Lower lobe of right lung (tissue), 2 donors: Measurements from ENCODE around the gene PLXNA4. TPM values are rescaled to one million over a fixed set of nuclear protein-coding genes. Genes with fewer than 3 reads are reported as not detected.

Experiments used
- ATAC-seq, 2 donors: fragments of 200-7000 bp; cut with Tn5 transposase; one replicate each; pipeline ENCODE4 v1.9.1; 2020 to 2022; ENCODE audit warnings: mild to moderate bottlenecking in 2 of 2, moderate library complexity in 2 of 2
- DNase-seq: peaks from one replicate; pipeline ENCODE4 v3.0.0-alpha.2; 2020
- H3K27ac ChIP-seq: fragments of 200-600 bp; one replicate; pipeline ENCODE4 v1.8.0; 2022
- H3K27me3 ChIP-seq: fragments of 200-600 bp; one replicate; pipeline ENCODE4 v1.8.0; 2022; ENCODE audit warnings: low read depth
- H3K36me3 ChIP-seq: fragments of 200-600 bp; one replicate; pipeline ENCODE4 v1.8.0; 2022; ENCODE audit warnings: mild to moderate bottlenecking
- H3K4me1 ChIP-seq: fragments of 200-600 bp; one replicate; pipeline ENCODE4 v1.8.0; 2022
- H3K4me3 ChIP-seq: fragments of 200-600 bp; one replicate; pipeline ENCODE4 v1.8.0; 2022; ENCODE audit warnings: mild to moderate bottlenecking
- H3K9me3 ChIP-seq: fragments of 200-600 bp; one replicate; pipeline ENCODE4 v1.8.0; 2022
- CTCF ChIP-seq: fragments of 200-600 bp; IDR thresholded peaks from one replicate; pipeline ENCODE4 v1.8.0; 2022; ENCODE audit warnings: antibody characterized with exemption, mild to moderate bottlenecking
- intact Hi-C: fragments of 100-400 bp; cut with DNase I; formaldehyde crosslinking; loops from one replicate; pipeline ENCODE4 v1.11.0; 2022
- total RNA-seq: library from RNA; stranded (reverse); fragmentation: NEBNext Ultra II Directional; extraction: Animal tissue kit (Norgen Biotek cat#: 25700); gene quantifications from one replicate; pipeline ENCODE4 v1.2.1, GENCODE V29; 2021
- donor health status: DM: no; HTN: yes; CAD: no; lungs with severe emphysema.

Gene PLXNA4
- total RNA-seq, 1 donor from 2014 or later = 4.3 TPM

DNA sequence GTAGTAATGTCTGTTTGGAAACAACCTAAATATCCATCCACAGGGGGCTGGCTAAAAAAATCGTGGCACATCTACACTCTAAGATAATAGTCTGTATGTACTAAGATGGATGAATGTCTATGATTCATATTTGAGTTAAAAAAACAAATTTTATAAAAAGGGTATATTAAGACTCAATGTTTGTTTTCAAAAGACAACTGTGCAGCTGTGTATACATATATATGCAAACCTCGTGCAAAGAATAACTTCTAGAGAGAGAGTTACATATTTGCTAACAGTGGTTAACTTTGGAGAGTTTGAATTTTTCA, 323.5 kb downstream of the PLXNA4 start:
- no peaks in the 10 kb centered on the region for H3K9me3 ChIP-seq
- H3K27ac ChIP-seq = no peak overlapping the region
- DNase-seq (no peak), ATAC-seq (no peak)
- no peak overlapping the region for H3K4me3 ChIP-seq
- H3K27me3 ChIP-seq = no peaks in the 10 kb centered on the region
- no peak for TF ChIP-seq CTCF
- peaks cover 19% of the 10 kb centered on the region for H3K4me1 ChIP-seq
- no peaks in the 10 kb centered on the region for H3K36me3 ChIP-seq
- intact Hi-C loops = no loop called here

GRCh38 chr7:132251327-132251659, 325.0 kb downstream of the PLXNA4 start:
- peak; percentile 90 for DNase-seq
- intact Hi-C loops = no loop called here
- Histone ChIP-seq H3K27me3 (peaks cover 3% of the 10 kb centered on the region), H3K4me3 (no peak overlapping the region), H3K27ac (no peak overlapping the region), H3K36me3 (no peaks in the 10 kb centered on the region), H3K9me3 (no peaks in the 10 kb centered on the region), H3K4me1 (peaks cover 19% of the 10 kb centered on the region)
- TF ChIP-seq CTCF = no peak
- ATAC-seq = peak; percentile 95 to 96

DNA sequence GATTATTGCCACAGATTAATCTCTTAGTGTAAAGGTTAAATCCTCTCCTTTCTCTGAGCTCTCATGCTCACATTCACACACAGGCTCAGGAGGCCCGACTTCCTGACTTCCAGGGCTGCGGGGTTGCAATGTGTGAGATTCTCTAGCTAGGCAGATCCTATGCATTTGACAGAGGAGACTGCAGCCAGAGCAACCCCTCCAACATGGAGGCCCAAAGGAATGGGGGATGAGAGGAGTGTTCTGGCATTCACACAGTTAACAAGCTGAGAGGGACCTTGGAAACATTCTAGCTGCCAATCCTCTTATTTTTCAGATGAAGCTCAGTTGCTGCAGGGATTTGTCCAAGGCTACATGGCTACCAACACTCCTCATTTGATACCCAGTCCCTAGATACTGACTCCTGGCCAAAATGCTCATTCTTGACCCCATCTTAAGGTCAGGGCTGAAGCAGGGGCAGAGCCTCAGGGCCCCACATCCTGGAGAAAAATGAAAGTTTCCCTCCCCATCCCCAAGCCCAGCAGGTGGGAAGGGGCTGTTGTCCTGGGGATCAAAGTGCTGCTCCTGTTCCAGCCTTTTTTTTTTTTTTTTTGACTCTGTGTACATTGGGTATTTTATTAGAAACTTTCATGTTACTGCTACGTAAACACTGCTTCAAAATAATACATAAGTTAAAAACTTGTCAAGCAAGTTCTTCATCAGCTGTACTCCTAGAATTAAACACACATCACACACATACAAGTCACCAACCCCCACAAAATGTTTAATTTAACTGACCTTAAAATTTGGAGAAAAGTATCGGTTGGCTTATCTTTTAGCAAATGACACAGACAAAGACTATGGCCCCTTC, 325.6 kb downstream of the PLXNA4 start:
- DNase-seq = no peak
- Histone ChIP-seq H3K27me3 (peaks cover 3% of the 10 kb centered on the region), H3K27ac (no peak overlapping the region), H3K9me3 (no peaks in the 10 kb centered on the region), H3K36me3 (no peaks in the 10 kb centered on the region), H3K4me1 (peaks cover 19% of the 10 kb centered on the region), H3K4me3 (no peak overlapping the region)
- peak in 1 of 2 donors; percentile 12 for ATAC-seq
- intact Hi-C loops = no loop called here
- no peak for TF ChIP-seq CTCF

DNA sequence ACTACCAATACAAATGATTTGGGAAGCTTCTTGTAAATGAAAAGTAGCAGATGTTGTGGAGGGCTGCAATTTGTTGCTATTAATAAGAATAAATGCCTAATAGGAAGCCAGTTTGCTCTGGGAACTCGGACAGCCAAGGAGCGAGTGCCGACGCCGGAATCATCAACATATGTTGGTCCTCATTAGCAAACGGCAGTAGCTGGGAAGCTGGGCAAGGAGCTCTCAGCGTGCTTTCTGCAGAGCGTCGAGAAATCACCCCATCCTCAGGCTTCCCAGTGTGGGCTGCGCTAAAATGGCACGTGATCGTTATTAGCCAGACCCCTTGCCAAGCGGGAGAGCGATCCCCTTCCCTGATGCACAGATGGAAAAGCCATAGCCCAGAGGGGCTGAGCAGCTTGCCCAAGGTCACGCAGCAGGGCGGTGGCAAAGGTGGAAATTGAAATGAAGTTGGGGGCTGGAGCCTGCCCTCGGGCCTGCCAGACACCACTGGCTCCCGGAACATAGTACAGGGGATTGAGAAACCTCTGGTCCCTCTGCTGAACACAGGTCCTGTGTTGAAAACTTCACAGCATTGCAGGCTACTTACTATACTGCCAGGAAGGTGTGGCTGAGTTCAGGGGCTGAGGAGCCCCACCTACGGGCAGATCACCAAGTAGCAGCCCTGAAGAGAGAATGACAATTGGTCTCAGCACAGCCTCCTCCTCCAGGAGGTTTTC, 326.9 kb downstream of the PLXNA4 start:
- H3K27ac ChIP-seq = no peak overlapping the region
- H3K4me3 ChIP-seq = no peak overlapping the region
- H3K4me1 ChIP-seq = peaks cover 19% of the 10 kb centered on the region
- H3K27me3 ChIP-seq = peaks cover 3% of the 10 kb centered on the region
- DNase-seq (no peak), ATAC-seq (peak in 1 of 2 donors; percentile 20)
- intact Hi-C loops = no loop called here
- TF ChIP-seq CTCF = no peak
- no peaks in the 10 kb centered on the region for H3K36me3 ChIP-seq
- no peaks in the 10 kb centered on the region for H3K9me3 ChIP-seq

- H3K27me3 ChIP-seq = peaks cover 3% of the 10 kb centered on the region
- intact Hi-C loops = no loop called here
- no peak for DNase-seq
- no peaks in the 10 kb centered on the region for H3K36me3 ChIP-seq
- no peaks in the 10 kb centered on the region for H3K9me3 ChIP-seq
- no peak for TF ChIP-seq CTCF
- no peak overlapping the region for H3K27ac ChIP-seq
- peaks cover 19% of the 10 kb centered on the region for H3K4me1 ChIP-seq
- H3K4me3 ChIP-seq = no peak overlapping the region
- no peak for ATAC-seq
Measured at GRCh38 chr7:132248841-132249240, 327.4 kb downstream of the PLXNA4 start.
